Stimulated activated CD8-positive, alpha-beta memory T cell treated with anti-CD3 and anti-CD28 coated beads, Interleukin-7, amount 100 ng/mL, for 4 hours (primary cell): Measurements from ENCODE around the gene FREM2.

ENCODE experiments used
- DNase-seq, 2 donors: peaks; one replicate each; pipeline ENCODE4 v3.0.0-alpha.2; 2020; ENCODE audit warnings: low read depth in 2 of 2

The FREM2 gene

DNA sequence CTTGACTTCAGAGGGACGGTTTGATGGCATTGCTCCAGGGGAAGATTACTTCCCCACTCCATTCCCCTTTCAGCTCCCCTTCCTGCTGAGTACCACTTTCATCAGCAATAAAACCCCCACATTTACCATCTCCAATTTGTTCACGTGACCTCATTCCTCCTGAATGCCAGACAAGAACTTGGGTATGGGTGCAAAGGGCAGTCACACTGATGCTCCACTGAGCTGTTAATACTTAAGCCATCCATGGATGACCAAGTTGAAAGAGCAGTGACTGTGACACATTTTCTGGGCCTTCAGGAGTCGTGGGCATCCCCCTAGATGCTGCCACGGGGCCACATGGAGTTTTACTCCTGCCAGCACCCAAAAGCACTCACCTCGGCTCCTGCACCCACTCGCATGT lies 210.6 kb downstream of the FREM2 start:
- no peak for DNase-seq

DNA sequence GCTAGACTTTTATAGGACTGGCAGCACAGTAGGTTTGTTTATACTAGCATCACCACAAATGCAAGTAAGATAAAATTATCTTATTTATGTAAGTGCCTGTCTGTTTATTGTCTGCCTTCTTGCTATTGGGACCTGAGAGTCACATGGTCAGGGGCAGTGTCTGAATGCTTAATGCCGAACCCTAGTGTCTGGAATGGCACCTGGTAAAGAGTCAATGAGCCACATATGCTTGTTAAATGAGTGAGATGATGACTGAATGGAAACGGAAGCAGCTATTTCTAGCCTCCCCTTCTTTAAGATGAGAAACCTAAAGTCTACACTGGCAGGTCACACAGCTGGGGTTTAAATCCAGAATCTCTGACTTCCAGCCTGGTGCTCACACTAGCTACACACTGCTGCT lies 211.6 kb downstream of the FREM2 start:
- no peak for DNase-seq

GRCh38 chr13:38899571-38899970 lies 212.7 kb downstream of the FREM2 start:
- DNase-seq, result no peak

- no peak for DNase-seq
Observed at GRCh38 chr13:38900188-38900587, 213.3 kb downstream of the FREM2 start.

GRCh38 chr13:38902551-38902950 lies 215.7 kb downstream of the FREM2 start:
- DNase-seq, result no peak

GRCh38 chr13:38905081-38905480 lies 218.2 kb downstream of the FREM2 start:
- DNase-seq, result no peak

GRCh38 chr13:38905861-38906260 lies 219.0 kb downstream of the FREM2 start:
- no peak for DNase-seq

DNA sequence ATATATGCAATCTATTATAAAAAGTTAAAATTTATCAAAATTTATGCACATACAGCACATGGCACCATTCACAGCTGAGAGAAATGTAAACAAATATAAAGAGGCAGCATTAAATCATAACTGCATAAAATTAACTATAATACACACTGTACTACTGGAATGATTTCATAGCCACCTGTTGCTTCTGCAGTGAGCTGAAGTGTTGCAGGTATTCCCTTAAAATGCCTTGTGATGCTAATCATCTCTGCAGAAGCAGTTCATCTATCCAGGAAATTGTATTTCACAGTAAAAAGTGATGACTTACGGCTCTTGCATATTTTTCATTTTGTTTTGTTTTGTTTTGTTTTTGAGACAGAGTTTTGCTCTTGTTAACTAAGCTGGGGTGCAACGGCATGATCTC lies 221.7 kb downstream of the FREM2 start:
- no peak for DNase-seq

- no peak for DNase-seq
Observed at GRCh38 chr13:38914070-38914469, 227.2 kb downstream of the FREM2 start.

GRCh38 chr13:38921081-38921480 lies 234.2 kb downstream of the FREM2 start:
- no peak for DNase-seq

DNA sequence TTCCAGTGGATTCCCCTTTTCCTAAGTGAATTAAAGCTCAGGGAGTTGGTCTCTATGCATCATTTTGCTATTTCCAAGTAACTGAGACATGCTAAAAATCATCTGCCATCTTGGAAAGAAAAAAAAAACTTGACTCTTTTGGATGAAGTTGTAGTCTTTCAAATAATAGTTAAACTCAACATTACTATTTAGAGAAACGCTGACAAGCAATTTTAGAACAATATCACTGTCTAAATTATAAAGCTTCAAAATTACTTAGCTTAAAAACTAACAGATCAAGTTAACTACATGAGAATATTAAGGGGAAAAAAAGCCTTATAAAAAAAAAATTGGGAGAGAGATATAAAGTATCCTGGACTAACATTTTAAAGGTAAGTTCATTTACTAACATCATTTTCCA lies 235.3 kb downstream of the FREM2 start:
- DNase-seq, result no peak

DNA sequence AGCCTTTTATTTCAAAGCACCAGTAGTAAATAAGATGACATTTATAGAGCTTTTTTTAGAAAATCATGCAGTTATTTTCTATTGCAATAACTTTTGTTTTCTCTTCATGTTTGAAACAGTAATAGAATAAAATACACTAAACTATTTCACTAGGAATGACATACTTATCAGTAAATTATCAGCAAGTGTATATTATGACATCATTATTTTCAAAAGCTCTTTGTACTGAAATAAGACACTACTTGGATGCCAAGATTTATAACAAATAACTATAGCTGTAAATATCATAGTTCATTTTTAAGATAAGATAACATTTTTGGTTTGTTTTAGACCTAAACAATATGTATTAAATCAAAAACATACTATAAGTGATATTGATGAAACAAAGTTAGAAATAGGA lies 246.9 kb downstream of the FREM2 start:
- no peak for DNase-seq
